ENCODE data around the gene GABRR1.

The GABRR1 gene

GRCh38 chr6:89187504-89187903, 29.7 kb downstream of the GABRR1 start:
- no peaks in the 10 kb centered on the region for H3K9me3 ChIP-seq (ENCODE audit: control insufficient read depth, insufficient read depth, low read length)
- H3K27ac ChIP-seq (ENCODE audit: low read depth, low read length) = no peak overlapping the region
- no peak for TF ChIP-seq EZH2phosphoT487 (IDR thresholded peaks at IDR 0.05; ENCODE audit: borderline replicate concordance, low read length)
- no peak for TF ChIP-seq CTCF (IDR thresholded peaks at IDR 0.05; ENCODE audit: low read depth, low read length, poor library complexity, severe bottlenecking)
- no peaks in the 10 kb centered on the region for H3F3A ChIP-seq (ENCODE audit: control insufficient read depth, insufficient read depth)
- H4K20me1 ChIP-seq (ENCODE audit: control insufficient read depth, insufficient read depth, low read depth, low read length) = no peaks in the 10 kb centered on the region
- no peak overlapping the region for H3K4me2 ChIP-seq (ENCODE audit: low read length)
- H3K9me2 ChIP-seq (replicated peaks; ENCODE audit: control insufficient read depth, low read length) = no peaks in the 10 kb centered on the region
- H3K79me2 ChIP-seq (ENCODE audit: control insufficient read depth, low read length) = no peaks in the 10 kb centered on the region
- H3K4me1 ChIP-seq (ENCODE audit: control insufficient read depth, low read length) = no peaks in the 10 kb centered on the region
- H3K27me3 ChIP-seq (ENCODE audit: control insufficient read depth, low read length) = peaks cover 17% of the 10 kb centered on the region; the same call in 1 of the 2 replicates
- H3K36me3 ChIP-seq (ENCODE audit: control insufficient read depth, low read length) = no peaks in the 10 kb centered on the region
- no peak overlapping the region for H3K4me3 ChIP-seq (ENCODE audit: low read length)

- no peaks in the 10 kb centered on the region for H4K20me1 ChIP-seq (ENCODE audit: control insufficient read depth, insufficient read depth, low read depth, low read length)
- H3K4me1 ChIP-seq (ENCODE audit: control insufficient read depth, low read length) = no peaks in the 10 kb centered on the region
- H3K36me3 ChIP-seq (ENCODE audit: control insufficient read depth, low read length) = no peaks in the 10 kb centered on the region
- no peak for TF ChIP-seq EZH2phosphoT487 (IDR thresholded peaks at IDR 0.05; ENCODE audit: borderline replicate concordance, low read length)
- no peak for TF ChIP-seq CTCF (IDR thresholded peaks at IDR 0.05; ENCODE audit: low read depth, low read length, poor library complexity, severe bottlenecking)
- H3K27ac ChIP-seq (ENCODE audit: low read depth, low read length) = no peak overlapping the region
- no peaks in the 10 kb centered on the region for H3K79me2 ChIP-seq (ENCODE audit: control insufficient read depth, low read length)
- H3K9me3 ChIP-seq (ENCODE audit: control insufficient read depth, insufficient read depth, low read length) = no peaks in the 10 kb centered on the region
- H3K9me2 ChIP-seq (replicated peaks; ENCODE audit: control insufficient read depth, low read length) = no peaks in the 10 kb centered on the region
- no peak overlapping the region for H3K4me3 ChIP-seq (ENCODE audit: low read length)
- no peaks in the 10 kb centered on the region for H3F3A ChIP-seq (ENCODE audit: control insufficient read depth, insufficient read depth)
- no peak overlapping the region for H3K4me2 ChIP-seq (ENCODE audit: low read length)
- peaks cover 17% of the 10 kb centered on the region; the same call in 1 of the 2 replicates for H3K27me3 ChIP-seq (ENCODE audit: control insufficient read depth, low read length)
These were observed 30.4 kb downstream of the GABRR1 start for GRCh38 chr6:89186762-89187161.

GRCh38 chr6:89184344-89184743, 32.8 kb downstream of the GABRR1 start:
- Histone ChIP-seq H3K27me3 (ENCODE audit: control insufficient read depth, low read length) (peaks cover 17% of the 10 kb centered on the region; the same call in 1 of the 2 replicates), H3K9me3 (ENCODE audit: control insufficient read depth, insufficient read depth, low read length) (no peaks in the 10 kb centered on the region)

More at GRCh38 chr6:89184344-89184743, 32.8 kb downstream of the GABRR1 start:
- Histone ChIP-seq H3K36me3 (ENCODE audit: control insufficient read depth, low read length) (no peaks in the 10 kb centered on the region), H3K4me2 (ENCODE audit: low read length) (no peak overlapping the region), H3K4me3 (ENCODE audit: low read length) (no peak overlapping the region), H3K27ac (ENCODE audit: low read depth, low read length) (no peak overlapping the region), H3K4me1 (ENCODE audit: control insufficient read depth, low read length) (no peaks in the 10 kb centered on the region), H4K20me1 (ENCODE audit: control insufficient read depth, insufficient read depth, low read depth, low read length) (no peaks in the 10 kb centered on the region), H3K9me2 (replicated peaks; ENCODE audit: control insufficient read depth, low read length) (no peaks in the 10 kb centered on the region), H3K79me2 (ENCODE audit: control insufficient read depth, low read length) (no peaks in the 10 kb centered on the region), H3F3A (ENCODE audit: control insufficient read depth, insufficient read depth) (no peaks in the 10 kb centered on the region)
- TF ChIP-seq CTCF (IDR thresholded peaks at IDR 0.05; ENCODE audit: low read depth, low read length, poor library complexity, severe bottlenecking) (no peak), EZH2phosphoT487 (IDR thresholded peaks at IDR 0.05; ENCODE audit: borderline replicate concordance, low read length) (no peak)
